GM20000 (cell line): ENCODE measurements around the gene RRP7A.
"Not testable (repeated sequence)": the region's sequence is repeated elsewhere in the genome, so short reads cannot be mapped to it uniquely, and the experiment has no call there.

ENCODE experiments used
- DNase-seq: peaks from one replicate; pipeline ENCODE4 v3.0.0; 2012; ENCODE audit warnings: low spot score
- TF ChIP-seq, protein P1 (sequence below): IDR thresholded peaks from 2 replicates; pipeline ENCODE4 v1.5.1; 2012; ENCODE audit warnings: mild to moderate bottlenecking, control low read depth; ENCODE audit errors: extremely low read depth, missing control alignments

RRP7A gene

DNA sequence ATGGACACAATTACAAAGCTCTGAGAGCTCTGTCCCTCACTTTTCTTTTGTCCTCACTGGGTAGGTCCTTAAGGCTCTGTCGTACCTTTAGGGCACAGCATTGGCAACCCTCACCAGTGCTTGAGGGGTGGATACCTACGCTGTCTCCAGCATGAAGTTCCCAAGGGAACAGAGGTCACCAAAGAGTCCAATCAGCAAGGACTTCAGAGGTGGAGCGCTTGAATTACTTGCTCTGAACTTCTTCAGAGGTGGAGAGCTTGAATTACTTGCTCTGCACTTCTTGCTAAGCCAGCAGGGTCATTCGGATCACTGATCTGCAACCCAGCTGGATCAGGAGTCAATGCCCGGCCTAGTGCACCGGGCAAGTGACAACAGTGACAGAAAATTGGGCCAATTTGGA, 35.1 kb downstream of the RRP7A start:
- no peak for DNase-seq
- TF ChIP-seq, protein P1, sequence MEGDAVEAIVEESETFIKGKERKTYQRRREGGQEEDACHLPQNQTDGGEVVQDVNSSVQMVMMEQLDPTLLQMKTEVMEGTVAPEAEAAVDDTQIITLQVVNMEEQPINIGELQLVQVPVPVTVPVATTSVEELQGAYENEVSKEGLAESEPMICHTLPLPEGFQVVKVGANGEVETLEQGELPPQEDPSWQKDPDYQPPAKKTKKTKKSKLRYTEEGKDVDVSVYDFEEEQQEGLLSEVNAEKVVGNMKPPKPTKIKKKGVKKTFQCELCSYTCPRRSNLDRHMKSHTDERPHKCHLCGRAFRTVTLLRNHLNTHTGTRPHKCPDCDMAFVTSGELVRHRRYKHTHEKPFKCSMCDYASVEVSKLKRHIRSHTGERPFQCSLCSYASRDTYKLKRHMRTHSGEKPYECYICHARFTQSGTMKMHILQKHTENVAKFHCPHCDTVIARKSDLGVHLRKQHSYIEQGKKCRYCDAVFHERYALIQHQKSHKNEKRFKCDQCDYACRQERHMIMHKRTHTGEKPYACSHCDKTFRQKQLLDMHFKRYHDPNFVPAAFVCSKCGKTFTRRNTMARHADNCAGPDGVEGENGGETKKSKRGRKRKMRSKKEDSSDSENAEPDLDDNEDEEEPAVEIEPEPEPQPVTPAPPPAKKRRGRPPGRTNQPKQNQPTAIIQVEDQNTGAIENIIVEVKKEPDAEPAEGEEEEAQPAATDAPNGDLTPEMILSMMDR: no peak

DNA sequence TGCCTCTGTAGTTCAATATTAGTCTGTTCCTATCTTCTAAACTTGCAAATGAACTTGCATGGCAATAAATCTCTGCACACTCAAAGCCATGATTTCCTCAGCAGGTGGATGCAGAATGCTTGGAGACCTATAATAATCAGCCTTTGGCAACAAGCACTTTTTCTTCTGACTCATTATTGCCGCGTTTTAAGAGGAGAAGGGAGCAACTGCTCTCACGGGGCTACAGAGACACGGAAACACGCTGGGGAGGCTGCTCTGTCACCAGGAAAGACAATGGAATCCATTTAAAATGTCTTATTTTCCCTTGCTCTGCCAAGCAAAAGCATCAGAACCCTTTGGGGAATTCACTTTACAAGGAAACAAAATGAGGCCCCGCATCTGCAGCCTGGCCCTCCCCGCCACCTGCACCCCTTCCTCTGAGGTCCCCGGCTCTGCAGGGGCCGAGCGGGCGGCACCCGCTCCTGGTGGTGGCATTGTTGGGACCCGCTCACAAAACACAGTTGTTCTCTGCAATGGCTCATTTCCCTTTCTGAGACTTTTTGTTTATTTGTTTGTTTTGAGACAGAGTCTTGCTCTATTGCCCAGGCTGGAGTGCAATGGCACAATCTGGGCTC, 35.9 kb downstream of the RRP7A start:
- DNase-seq: not testable (repeated sequence)

DNA sequence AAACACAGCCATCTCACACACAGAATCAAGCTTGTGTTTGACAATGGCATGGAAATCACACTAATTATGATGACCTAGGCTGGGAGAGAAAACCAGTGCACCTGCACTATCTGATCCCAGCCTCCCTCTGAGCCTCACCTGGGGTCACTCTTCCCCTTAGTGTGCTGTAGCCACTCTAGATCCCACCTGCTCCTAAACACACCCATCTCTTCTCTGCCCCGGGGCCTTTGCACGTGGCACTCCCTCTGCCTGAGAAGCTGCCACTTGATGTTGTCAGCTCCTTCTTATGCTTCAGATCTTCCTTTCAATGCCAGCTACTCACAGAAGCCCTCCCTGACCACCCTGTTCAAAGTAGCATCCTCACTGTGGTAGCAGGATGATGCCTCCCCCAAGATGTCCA, 44.5 kb downstream of the RRP7A start:
- TF ChIP-seq, protein P1: no peak
- no peak for DNase-seq

DNA sequence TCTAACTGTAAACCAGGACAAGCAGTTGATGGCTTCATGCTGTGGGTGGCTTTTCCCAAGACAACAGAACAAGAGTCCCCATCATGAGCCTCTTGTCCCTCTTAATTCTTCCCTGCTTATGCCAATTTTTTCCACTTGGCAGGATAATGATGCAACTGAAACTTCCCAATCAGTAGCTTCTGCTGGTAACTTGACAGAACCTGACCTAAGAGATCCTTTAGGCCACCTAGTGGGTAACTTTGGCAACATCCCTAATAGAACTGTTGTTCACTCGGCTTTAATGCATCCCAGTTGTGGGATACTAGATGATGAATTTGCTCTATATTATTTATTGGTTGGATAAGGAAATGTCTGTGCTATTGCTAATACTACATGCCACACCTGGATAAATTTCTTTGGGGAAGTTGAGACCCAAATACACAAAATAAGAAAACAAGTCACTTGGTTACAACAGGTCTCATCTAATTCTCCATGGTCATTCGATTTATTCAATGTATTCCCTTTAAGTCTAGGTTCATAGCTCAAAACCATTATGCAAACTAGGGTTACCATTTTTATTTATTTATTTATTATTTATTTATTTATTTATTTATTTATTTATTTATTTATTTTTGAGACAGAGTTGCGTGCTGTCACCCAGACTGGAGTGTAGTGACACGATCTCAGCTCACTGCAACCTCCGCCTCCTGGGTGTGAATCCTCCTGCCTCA, 46.0 kb downstream of the RRP7A start:
- peak; percentile 51 for DNase-seq

DNA sequence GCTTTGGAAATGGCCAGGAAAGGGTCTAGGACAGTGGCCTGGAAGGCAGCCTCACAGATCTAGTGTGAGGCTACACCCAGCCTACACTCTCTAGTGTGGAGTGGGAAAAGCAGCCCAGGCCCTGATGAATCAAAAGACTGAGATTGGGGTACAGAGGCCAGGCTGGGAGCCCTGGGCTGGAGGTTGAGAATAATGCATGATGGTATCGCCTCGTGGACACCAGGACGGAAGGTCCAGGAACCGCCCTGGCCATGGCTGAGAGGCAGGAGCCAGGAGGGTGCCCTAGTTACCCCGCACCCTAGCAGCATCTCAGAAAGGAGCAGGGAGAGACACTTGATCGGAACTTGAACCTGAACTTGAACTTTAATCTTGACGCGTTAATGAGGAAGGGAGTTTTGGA, 46.9 kb downstream of the RRP7A start:
- no peak for DNase-seq
- TF ChIP-seq, protein P1: no peak

More for the DNA sequence above, 46.0 kb downstream of the RRP7A start:
- TF ChIP-seq, protein P1: peak; percentile 9

DNA sequence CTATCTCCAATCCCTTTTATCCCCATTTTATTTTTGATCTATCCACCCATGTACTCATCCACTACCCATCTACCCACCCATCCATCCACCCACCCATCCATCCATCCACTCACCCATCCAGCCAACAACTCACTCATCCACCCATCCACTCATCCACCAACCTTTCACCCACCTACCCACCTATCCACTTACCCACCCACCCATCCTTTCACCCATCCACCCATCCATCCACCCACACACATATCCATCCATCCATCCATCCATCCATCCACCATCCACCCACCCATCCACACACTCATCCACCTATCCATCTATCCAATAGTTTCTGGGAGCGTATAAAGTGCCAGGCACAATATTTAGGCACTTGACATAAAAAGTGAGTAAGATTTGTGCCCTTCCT, 48.2 kb downstream of the RRP7A start:
- TF ChIP-seq, protein P1: no peak
- DNase-seq: no peak

DNA sequence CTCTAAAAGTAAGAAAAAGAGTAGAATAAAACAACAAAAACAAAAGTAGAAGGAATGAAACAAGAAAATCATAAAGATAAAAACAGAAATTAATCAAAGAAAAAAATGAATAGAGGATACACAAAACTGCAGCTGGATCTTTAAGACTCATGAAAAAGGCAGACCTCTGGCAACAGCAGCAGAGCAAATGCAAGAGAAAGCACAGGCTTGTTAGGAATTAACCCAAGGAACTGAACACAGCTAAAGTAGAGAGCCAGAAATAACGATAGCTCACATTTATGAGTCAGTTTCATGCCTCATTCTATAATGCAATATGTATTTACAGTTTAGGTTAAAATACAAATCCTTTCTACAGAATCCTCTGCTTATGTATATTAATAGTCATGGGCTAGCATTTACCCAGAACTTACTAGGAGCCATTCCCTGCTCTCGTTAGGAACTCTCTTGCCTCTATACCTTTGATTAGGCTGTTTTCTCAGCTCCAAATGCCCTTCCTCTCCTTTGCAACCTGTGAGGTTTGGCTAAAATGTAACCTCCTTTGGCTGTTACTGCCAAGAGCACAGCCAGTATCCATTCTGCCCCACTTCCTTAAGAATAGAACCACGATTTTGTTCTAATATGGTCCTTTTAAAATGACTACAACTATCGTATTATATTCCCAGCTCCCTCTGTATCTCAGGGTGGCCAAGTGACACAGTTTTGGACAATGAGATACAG, 49.1 kb downstream of the RRP7A start:
- no peak for DNase-seq

More for the DNA sequence above, 49.1 kb downstream of the RRP7A start:
- TF ChIP-seq, protein P1: no peak
